Stimulated activated naive CD8-positive, alpha-beta T cell treated with anti-CD3 and anti-CD28 coated beads, Interleukin-15, Interleukin-2, amounts not matched to agents 100 U/mL and 50 U/mL, for 24 hours (primary cell): ENCODE measurements around the gene AQP5.
"Not testable (repeated sequence)": the region's sequence is repeated elsewhere in the genome, so short reads cannot be mapped to it uniquely, and the experiment has no call there.

ENCODE experiments used
- ATAC-seq: fragments of 150-1000 bp; cut with Tn5 transposase; one replicate; pipeline ENCODE4 v1.10.0; 2021
- DNase-seq: peaks from one replicate; pipeline ENCODE4 v3.0.0; 2021

AQP5 gene

GRCh38 chr12:49980501-49981349, 19.1 kb downstream of the AQP5 start:
- ATAC-seq (no peak), DNase-seq (no peak)

GRCh38 chr12:49982246-49983087, 20.8 kb downstream of the AQP5 start:
- DNase-seq, result no peak
- ATAC-seq, result no peak

GRCh38 chr12:49983892-49984291, 22.2 kb downstream of the AQP5 start:
- DNase-seq (no peak), ATAC-seq (no peak)

GRCh38 chr12:49984476-49985359, 23.0 kb downstream of the AQP5 start:
- no peak for ATAC-seq
- DNase-seq, result no peak

GRCh38 chr12:49985981-49986380, 24.3 kb downstream of the AQP5 start:
- DNase-seq (no peak), ATAC-seq (peak; percentile 84)

GRCh38 chr12:49986476-49986875, 24.8 kb downstream of the AQP5 start:
- not testable (repeated sequence) for DNase-seq, ATAC-seq

- DNase-seq (no peak), ATAC-seq (no peak)
Measured at GRCh38 chr12:49987625-49988303, 26.1 kb downstream of the AQP5 start.

- ATAC-seq, DNase-seq: not testable (repeated sequence)
Measured at GRCh38 chr12:49989400-49989799, 27.7 kb downstream of the AQP5 start.

GRCh38 chr12:49990273-49990672, 28.6 kb downstream of the AQP5 start:
- DNase-seq (no peak), ATAC-seq (no peak)

GRCh38 chr12:49998453-49998852, 36.8 kb downstream of the AQP5 start:
- no peak for DNase-seq
- no peak for ATAC-seq

- no peak for DNase-seq
- ATAC-seq, result no peak
Measured at GRCh38 chr12:50003595-50003994, 41.9 kb downstream of the AQP5 start.

GRCh38 chr12:50004696-50005095, 43.0 kb downstream of the AQP5 start:
- ATAC-seq, result no peak
- DNase-seq, result no peak

- DNase-seq, result no peak
- no peak for ATAC-seq
Measured at GRCh38 chr12:50005175-50005574, 43.5 kb downstream of the AQP5 start.

GRCh38 chr12:50006280-50006679, 44.6 kb downstream of the AQP5 start:
- DNase-seq (no peak), ATAC-seq (no peak)

GRCh38 chr12:50006754-50007442, 45.2 kb downstream of the AQP5 start:
- DNase-seq (no peak), ATAC-seq (no peak)

GRCh38 chr12:50013361-50014147, 51.9 kb downstream of the AQP5 start:
- DNase-seq, result no peak
- ATAC-seq, result no peak

GRCh38 chr12:50014342-50014741, 52.7 kb downstream of the AQP5 start:
- DNase-seq, result no peak
- ATAC-seq, result no peak
